ENCODE data around the gene NAPSA. TPM values are rescaled to one million over a fixed set of nuclear protein-coding genes. Genes with fewer than 3 reads are reported as not detected.

Gene NAPSA
- total and polyA plus RNA-seq, 2 of the 8 experiments (the other 6 are each of a cell fraction or from before 2014, with no cell fraction given) = 0.71 to 0.73 TPM

DNA sequence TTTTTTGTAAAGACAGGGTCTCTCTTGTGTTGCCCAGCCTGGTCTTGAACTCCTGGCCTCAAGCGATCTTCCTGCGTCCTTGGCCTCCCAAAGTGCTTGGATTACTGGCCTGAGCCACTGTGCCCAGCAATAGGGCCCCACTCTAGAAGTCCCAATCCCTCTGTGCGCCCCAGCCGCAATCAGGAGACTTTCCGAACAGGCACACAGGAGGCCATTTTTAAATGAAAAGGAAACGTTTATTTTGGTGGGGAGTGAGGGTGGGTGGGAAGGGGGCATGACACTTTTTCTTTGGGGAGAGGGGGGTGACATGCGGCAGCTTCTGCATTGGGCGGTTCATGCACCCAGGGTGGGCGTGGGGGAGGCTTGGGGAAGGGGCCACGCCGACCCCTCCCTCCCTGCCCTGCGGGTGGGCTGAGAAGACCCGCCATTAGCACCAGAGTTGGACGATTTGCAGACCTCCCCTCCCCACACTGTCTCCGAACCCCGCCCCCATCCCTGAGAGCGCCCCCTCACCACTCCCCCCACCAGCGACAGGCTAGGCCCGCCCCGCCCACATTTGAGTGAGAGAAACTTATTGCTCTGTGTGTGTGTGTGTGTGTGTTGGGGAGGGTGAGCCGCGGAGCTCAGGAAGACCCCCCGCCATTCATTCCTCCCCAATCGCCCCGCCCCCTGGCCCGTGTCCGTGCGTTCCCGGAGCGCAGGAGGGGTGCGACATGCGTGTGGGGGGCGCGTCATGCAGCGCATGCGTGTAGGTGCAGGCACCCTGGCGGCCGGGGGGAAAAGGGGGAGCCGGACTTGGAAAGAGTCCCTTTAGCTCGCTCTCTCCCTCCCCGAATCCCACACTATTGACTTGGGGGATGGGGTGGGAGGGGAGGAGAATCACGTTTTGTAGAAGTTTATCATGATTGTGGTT lies 53.5 kb downstream of the NAPSA start (continued):
- TF ChIP-seq, protein P1, sequence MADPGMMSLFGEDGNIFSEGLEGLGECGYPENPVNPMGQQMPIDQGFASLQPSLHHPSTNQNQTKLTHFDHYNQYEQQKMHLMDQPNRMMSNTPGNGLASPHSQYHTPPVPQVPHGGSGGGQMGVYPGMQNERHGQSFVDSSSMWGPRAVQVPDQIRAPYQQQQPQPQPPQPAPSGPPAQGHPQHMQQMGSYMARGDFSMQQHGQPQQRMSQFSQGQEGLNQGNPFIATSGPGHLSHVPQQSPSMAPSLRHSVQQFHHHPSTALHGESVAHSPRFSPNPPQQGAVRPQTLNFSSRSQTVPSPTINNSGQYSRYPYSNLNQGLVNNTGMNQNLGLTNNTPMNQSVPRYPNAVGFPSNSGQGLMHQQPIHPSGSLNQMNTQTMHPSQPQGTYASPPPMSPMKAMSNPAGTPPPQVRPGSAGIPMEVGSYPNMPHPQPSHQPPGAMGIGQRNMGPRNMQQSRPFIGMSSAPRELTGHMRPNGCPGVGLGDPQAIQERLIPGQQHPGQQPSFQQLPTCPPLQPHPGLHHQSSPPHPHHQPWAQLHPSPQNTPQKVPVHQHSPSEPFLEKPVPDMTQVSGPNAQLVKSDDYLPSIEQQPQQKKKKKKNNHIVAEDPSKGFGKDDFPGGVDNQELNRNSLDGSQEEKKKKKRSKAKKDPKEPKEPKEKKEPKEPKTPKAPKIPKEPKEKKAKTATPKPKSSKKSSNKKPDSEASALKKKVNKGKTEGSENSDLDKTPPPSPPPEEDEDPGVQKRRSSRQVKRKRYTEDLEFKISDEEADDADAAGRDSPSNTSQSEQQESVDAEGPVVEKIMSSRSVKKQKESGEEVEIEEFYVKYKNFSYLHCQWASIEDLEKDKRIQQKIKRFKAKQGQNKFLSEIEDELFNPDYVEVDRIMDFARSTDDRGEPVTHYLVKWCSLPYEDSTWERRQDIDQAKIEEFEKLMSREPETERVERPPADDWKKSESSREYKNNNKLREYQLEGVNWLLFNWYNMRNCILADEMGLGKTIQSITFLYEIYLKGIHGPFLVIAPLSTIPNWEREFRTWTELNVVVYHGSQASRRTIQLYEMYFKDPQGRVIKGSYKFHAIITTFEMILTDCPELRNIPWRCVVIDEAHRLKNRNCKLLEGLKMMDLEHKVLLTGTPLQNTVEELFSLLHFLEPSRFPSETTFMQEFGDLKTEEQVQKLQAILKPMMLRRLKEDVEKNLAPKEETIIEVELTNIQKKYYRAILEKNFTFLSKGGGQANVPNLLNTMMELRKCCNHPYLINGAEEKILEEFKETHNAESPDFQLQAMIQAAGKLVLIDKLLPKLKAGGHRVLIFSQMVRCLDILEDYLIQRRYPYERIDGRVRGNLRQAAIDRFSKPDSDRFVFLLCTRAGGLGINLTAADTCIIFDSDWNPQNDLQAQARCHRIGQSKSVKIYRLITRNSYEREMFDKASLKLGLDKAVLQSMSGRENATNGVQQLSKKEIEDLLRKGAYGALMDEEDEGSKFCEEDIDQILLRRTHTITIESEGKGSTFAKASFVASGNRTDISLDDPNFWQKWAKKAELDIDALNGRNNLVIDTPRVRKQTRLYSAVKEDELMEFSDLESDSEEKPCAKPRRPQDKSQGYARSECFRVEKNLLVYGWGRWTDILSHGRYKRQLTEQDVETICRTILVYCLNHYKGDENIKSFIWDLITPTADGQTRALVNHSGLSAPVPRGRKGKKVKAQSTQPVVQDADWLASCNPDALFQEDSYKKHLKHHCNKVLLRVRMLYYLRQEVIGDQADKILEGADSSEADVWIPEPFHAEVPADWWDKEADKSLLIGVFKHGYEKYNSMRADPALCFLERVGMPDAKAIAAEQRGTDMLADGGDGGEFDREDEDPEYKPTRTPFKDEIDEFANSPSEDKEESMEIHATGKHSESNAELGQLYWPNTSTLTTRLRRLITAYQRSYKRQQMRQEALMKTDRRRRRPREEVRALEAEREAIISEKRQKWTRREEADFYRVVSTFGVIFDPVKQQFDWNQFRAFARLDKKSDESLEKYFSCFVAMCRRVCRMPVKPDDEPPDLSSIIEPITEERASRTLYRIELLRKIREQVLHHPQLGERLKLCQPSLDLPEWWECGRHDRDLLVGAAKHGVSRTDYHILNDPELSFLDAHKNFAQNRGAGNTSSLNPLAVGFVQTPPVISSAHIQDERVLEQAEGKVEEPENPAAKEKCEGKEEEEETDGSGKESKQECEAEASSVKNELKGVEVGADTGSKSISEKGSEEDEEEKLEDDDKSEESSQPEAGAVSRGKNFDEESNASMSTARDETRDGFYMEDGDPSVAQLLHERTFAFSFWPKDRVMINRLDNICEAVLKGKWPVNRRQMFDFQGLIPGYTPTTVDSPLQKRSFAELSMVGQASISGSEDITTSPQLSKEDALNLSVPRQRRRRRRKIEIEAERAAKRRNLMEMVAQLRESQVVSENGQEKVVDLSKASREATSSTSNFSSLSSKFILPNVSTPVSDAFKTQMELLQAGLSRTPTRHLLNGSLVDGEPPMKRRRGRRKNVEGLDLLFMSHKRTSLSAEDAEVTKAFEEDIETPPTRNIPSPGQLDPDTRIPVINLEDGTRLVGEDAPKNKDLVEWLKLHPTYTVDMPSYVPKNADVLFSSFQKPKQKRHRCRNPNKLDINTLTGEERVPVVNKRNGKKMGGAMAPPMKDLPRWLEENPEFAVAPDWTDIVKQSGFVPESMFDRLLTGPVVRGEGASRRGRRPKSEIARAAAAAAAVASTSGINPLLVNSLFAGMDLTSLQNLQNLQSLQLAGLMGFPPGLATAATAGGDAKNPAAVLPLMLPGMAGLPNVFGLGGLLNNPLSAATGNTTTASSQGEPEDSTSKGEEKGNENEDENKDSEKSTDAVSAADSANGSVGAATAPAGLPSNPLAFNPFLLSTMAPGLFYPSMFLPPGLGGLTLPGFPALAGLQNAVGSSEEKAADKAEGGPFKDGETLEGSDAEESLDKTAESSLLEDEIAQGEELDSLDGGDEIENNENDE (IDR thresholded peaks at IDR 0.05; ENCODE audit: insufficient replicate concordance, low read length) = no peak
- TF ChIP-seq HDAC2 (IDR thresholded peaks at IDR 0.05; ENCODE audit: borderline replicate concordance in 1 of 2, low read depth in 2 of 2, low read length in 2 of 2) (0 out of 4 replicates have a peak, but pooled peaks of 1 of the 2 experiments have one; percentile 73), RBBP5 (IDR thresholded peaks at IDR 0.05; ENCODE audit: borderline replicate concordance, low read depth, low read length) (no peak), CREB1 (IDR thresholded peaks at IDR 0.05) (peak; percentile 76), SP1 (IDR thresholded peaks at IDR 0.05; ENCODE audit: low read depth, low read length) (no peak), NRF1 (IDR thresholded peaks at IDR 0.05; ENCODE audit: low read depth, low read length) (peak; percentile 51), SP2 (IDR thresholded peaks at IDR 0.05; ENCODE audit: low read length) (no peak), KDM1A (IDR thresholded peaks at IDR 0.05; ENCODE audit: borderline replicate concordance, low read length) (0 out of 2 replicates have a peak, but pooled peaks have one; percentile 19)
- TF ChIP-seq, protein P2, sequence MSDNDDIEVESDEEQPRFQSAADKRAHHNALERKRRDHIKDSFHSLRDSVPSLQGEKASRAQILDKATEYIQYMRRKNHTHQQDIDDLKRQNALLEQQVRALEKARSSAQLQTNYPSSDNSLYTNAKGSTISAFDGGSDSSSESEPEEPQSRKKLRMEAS (IDR thresholded peaks at IDR 0.05) = peak; percentile 40; the same call in 1 of the 2 replicates

Measured in H1 (cell line).